NT2/D1 (cell line): Measurements from ENCODE around the gene PSME1.

Experiments used
- DNase-seq: peaks from one replicate; pipeline ENCODE4 v3.0.0-alpha.2; 2011; ENCODE audit warnings: low read depth, low spot score
- H3K27me3 ChIP-seq: 2 replicates; pipeline ENCODE4 v1.6.0; 2011; ENCODE audit warnings: mild to moderate bottlenecking; ENCODE audit not compliant: insufficient read length, insufficient read depth
- H3K36me3 ChIP-seq: 2 replicates; pipeline ENCODE4 v1.6.1; 2011; ENCODE audit warnings: mild to moderate bottlenecking, low read length, mixed read lengths; ENCODE audit not compliant: insufficient read depth, insufficient read length
- H3K4me1 ChIP-seq: 2 replicates; pipeline ENCODE4 v1.5.1; 2011; ENCODE audit not compliant: insufficient read depth, insufficient read length
- H3K4me3 ChIP-seq: 2 replicates; pipeline ENCODE4 v1.5.1; 2011; ENCODE audit warnings: low read depth; ENCODE audit not compliant: insufficient read length
- H3K9ac ChIP-seq: 2 replicates; pipeline ENCODE4 v1.6.0; 2011; ENCODE audit warnings: low read depth; ENCODE audit not compliant: insufficient read length
- H3K9me3 ChIP-seq: 2 replicates; pipeline ENCODE4 v1.5.1; 2011; ENCODE audit warnings: mild to moderate bottlenecking, low read length; ENCODE audit not compliant: insufficient read depth
- SUZ12 ChIP-seq: IDR thresholded peaks from 2 replicates; pipeline ENCODE4 v1.6.1; 2011; ENCODE audit not compliant: insufficient read length, insufficient read depth; ENCODE audit errors: extremely low read depth
- YY1 ChIP-seq: IDR thresholded peaks from 2 replicates; pipeline ENCODE4 v1.6.1; 2011; ENCODE audit not compliant: insufficient read length, insufficient read depth
- ZNF274 ChIP-seq: IDR thresholded peaks from 2 replicates; pipeline ENCODE4 v1.6.1; 2011; ENCODE audit warnings: mild to moderate bottlenecking, low read depth, low read length

The PSME1 gene

GRCh38 chr14:24184104-24184970 lies 48.3 kb downstream of the PSME1 start:
- peaks cover 84% of the 10 kb centered on the region for H3K36me3 ChIP-seq

GRCh38 chr14:24185026-24185425 lies 49.0 kb downstream of the PSME1 start:
- no peak for TF ChIP-seq YY1
- no peak for TF ChIP-seq SUZ12
- no peak for TF ChIP-seq ZNF274
- DNase-seq = no peak
- peaks cover 2% of the 10 kb centered on the region for H3K4me1 ChIP-seq
- peaks cover 85% of the 10 kb centered on the region for H3K36me3 ChIP-seq
- no peaks in the 10 kb centered on the region for H3K27me3 ChIP-seq
- no peaks in the 10 kb centered on the region for H3K9me3 ChIP-seq
- no peak overlapping the region for H3K9ac ChIP-seq
- H3K4me3 ChIP-seq = no peak overlapping the region

More at GRCh38 chr14:24184104-24184970, 48.3 kb downstream of the PSME1 start:
- TF ChIP-seq YY1 (no peak), SUZ12 (no peak), ZNF274 (no peak)
- no peak overlapping the region for H3K9ac ChIP-seq
- H3K4me1 ChIP-seq = no peaks in the 10 kb centered on the region
- no peak for DNase-seq
- no peak overlapping the region for H3K4me3 ChIP-seq
- no peaks in the 10 kb centered on the region for H3K27me3 ChIP-seq
- H3K9me3 ChIP-seq = no peaks in the 10 kb centered on the region

- no peak for TF ChIP-seq SUZ12
- no peak for TF ChIP-seq ZNF274
- no peak for TF ChIP-seq YY1
- no peaks in the 10 kb centered on the region for H3K27me3 ChIP-seq
- H3K4me3 ChIP-seq = no peak overlapping the region
- peaks cover 84% of the 10 kb centered on the region for H3K36me3 ChIP-seq
- no peaks in the 10 kb centered on the region for H3K9me3 ChIP-seq
- DNase-seq = no peak
- peaks cover 2% of the 10 kb centered on the region for H3K4me1 ChIP-seq
- H3K9ac ChIP-seq = no peak overlapping the region
These were observed 49.7 kb downstream of the PSME1 start for GRCh38 chr14:24185741-24186140.

GRCh38 chr14:24186831-24187538 lies 51.0 kb downstream of the PSME1 start:
- no peak overlapping the region for H3K4me3 ChIP-seq
- no peak for DNase-seq
- no peaks in the 10 kb centered on the region for H3K27me3 ChIP-seq
- H3K9ac ChIP-seq = no peak overlapping the region
- TF ChIP-seq ZNF274 (no peak), YY1 (no peak), SUZ12 (no peak)
- H3K36me3 ChIP-seq = peaks cover 76% of the 10 kb centered on the region
- peaks cover 2% of the 10 kb centered on the region for H3K4me1 ChIP-seq
- no peaks in the 10 kb centered on the region for H3K9me3 ChIP-seq

- Histone ChIP-seq H3K9me3 (no peaks in the 10 kb centered on the region), H3K27me3 (no peaks in the 10 kb centered on the region), H3K4me3 (peak overlapping the region; percentile 86), H3K36me3 (peaks cover 76% of the 10 kb centered on the region), H3K4me1 (peaks cover 2% of the 10 kb centered on the region), H3K9ac (peak overlapping the region; percentile 9)
- DNase-seq = no peak
- no peak for TF ChIP-seq SUZ12
- no peak for TF ChIP-seq ZNF274
- no peak for TF ChIP-seq YY1
These were observed 51.5 kb downstream of the PSME1 start for GRCh38 chr14:24187539-24187915.
